GM18868 (cell line): ENCODE results near the gene ZNF281.

ENCODE experiments used
- ATAC-seq: cut with Tn5 transposase; IDR thresholded peaks from one replicate; pipeline ENCODE4 v1.9.1; 2021; ENCODE audit warnings: mild to moderate bottlenecking, moderate library complexity; ENCODE audit not compliant: unreplicated experiment

ZNF281 gene

DNA sequence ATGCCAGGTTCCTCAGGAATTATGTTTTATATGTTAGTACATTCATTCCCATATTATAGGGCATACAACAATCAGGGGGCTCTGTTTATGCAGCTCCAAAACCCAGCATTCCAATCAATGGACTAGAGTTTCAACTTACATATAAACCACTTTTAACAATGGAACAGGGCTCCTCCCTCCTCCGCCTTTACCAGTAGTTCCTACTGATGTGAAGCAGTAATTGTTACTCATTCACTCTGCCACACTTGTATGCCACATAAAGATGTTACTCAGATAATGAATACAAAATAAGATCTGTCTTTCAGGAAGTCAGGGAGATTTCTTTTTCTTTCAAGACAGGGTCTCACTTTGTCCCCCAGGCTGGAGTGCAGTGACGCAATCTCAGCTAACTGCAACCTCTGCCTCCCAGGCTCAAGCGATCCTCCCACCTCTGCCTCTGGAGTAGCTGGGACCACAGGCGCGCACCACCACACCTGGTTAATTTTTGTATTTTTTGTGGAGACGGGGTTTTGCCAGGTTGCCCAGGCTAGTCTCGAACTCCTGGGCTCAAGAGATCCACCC is 17.1 kb downstream of the ZNF281 start:
- no peak for ATAC-seq

DNA sequence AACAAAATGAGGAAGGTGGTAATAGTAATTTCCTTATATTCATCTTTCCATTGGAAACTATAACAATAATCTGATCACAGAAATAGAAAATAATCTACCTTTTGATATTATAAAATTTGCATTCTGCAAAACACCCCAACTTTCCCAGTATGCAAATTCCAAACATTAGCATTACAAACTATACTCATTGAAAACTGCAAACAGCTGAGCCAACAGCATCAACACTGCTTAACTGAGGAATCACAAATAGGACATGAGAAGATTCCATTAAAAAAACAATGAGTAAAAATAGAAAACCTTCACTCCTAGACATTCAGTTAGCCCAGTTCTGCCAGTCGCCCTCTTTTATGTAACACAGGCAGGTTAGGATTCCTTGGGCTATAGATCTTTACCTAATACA is 18.1 kb downstream of the ZNF281 start:
- ATAC-seq, result no peak

DNA sequence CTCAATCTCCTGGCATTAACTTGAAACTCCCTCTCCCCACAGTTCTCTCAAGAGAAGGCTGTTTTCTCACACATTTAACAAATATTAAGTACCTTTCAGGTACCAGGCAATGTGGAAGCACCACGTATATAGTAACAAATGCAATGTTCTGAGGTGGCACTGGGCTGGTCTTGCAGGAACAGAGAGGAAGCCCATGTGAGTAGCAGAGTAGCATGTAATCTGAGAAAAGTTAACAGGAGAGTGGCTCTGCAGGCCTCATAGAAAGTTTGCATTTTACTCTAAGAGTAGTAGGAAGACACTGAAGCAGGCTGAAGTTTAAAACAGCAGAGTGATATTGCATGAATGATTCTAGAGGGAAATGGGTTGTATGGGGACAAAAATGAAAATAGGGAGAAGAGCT is 21.0 kb downstream of the ZNF281 start:
- no peak for ATAC-seq

DNA sequence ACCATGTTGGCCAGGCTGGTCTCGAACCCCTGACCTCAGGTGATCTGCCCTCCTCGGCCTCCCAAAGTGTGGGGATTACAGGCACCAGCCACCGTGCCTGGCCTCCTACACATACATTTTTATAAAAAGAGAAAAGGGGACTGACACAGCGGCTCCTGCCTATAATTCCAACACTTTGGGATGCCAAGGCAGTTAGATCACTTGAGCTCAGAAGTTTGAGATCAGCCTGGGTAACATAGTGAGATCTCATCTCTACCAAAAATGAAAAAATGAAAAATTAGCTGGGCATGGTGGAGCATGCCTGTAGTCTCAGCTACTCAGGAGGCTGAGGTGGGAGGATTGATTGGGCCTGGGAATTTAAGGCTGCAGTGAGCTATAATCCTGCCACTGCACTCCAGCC is 23.4 kb downstream of the ZNF281 start:
- ATAC-seq, result no peak

DNA sequence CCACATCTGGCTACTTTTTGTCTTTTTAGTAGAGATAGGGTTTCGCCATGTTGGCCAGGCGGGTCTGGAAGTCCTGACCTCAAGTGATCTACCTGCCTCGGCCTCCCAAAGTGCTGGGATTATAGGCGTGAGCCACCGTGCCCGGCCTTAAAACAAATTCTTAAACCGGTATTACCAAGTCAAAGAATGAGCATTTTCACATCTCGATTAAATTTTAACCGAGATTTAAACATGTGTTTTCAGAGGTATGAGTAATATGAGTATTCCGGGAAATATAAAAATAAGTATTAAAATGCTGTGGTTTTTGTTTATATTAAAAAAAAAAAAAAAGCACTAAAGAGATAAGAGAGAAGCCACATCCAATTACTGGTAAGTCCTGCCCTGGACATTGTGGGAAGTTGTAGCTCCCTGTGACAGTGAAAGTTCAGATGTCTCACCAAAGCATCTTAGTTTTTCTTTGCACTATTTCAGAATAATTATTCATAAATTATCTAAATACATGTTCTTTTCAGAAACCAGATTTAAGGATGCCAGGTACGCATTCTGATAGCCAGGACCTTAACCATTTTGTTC is 24.9 kb downstream of the ZNF281 start:
- ATAC-seq, result no peak

DNA sequence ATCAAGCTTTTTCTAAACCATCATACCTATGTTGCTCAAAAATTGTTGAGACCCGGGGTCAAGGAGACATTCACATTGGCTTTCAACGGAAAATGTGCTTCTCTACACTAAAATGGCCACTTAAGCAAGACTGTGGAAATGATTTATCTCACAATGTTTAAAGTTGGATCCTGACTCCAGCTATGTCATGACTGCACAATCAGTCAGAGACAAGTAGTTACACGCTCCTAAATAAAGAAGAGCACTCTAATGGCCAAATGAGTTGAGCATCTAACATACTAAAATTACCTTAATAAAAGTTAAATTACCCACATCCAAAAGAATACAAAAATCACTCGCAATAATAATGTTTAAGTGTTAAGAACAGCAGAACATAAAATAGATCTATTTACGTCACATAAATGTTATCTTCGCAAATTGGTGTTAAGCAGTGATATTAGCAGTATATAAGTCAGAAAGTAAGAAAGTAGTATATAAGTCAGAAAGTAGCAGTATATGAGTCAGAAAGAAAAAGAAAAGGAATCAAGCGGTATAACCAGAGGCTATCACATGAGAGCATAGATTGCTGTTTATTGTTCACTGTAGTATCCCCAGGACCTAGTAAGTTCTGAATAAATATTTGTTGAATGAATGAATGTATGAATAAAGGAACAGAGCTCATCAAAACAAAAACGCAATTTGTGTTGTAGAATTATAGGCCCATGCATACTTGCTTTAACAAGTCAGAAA is 28.4 kb downstream of the ZNF281 start:
- peak; percentile 49 for ATAC-seq

DNA sequence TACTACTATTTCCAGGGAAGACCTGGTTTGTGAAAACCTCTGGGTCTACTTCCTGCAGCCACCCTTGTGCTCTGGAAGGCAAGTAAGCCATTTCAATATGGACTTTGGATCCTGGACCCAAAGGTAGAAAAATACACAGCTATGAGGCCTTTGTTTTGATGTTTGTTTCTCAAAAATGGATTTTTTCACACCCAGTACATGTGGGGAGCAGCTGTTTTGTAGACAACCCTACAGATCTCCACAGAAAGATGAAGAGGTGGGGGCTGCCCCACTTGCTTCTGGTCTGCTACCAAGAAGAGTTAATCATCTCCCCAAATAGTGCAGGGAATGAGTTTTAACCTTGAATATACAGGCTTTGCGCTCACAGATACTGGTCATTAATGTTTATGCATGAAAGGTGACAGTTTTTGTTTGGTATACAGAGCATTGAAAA is 29.2 kb downstream of the ZNF281 start:
- peak; percentile 44 for ATAC-seq

DNA sequence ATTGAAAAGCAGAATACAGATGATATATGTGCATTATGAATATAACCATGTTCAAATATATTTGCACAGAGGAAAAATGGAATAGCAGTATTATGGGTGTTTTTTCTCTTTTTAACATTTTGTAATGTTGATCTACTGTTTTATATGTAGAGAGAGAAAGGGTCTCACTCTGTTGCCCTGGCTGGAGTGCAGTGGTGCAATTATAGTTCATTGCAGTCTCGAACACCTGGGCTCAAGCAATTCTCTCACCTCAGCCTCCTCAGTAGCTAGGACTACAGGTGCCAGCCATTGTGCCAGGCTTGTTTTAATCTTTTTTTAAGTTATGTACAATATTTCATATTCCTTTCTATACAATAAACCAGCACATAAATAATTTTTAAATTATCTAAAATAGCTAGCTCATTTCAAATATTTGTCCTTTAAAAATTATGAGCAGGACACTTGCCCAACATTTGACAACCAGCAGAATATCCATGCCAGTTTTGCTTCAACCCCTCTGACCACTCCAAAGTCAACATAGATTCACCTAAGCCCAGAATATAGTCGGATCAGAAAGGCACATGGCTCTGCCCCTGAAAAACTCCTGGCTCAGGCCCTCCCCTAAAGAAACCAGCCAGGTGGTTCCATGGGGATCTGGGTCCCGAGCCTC is 29.8 kb downstream of the ZNF281 start:
- ATAC-seq, result no peak

DNA sequence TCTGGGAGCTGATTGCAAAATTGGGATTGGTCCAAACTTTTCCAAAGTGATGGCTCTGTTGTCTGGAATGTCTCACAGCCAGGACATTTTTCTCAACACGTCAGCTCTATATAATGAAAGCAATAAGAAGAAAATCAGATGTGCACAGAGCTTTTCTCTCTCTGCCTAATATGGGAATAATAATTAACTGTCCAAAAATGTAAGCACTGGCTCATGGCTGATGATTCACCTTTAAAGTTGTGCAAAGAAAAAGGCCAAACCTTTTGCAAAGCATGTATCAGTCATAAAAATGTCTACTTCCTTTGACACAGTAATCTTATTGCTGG is 30.4 kb downstream of the ZNF281 start:
- no peak for ATAC-seq

DNA sequence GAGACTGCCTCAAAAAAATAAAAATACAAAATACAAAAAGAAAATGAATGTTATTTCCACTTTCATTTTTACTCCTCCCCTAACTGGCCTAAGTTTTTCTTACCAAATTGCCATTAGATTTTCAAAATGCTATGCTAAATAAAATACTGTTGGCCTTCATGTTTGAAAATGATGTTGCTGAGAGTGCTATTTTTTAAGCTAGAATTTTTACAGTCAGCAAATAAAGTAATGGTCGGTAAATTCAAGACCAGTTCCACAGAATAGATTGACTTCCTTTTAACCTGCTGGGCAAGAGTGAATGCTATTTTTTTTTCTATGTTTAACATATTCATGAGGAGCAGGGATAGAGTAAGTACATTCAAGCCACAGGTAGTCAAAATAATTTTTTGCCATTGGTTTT is 31.7 kb downstream of the ZNF281 start:
- no peak for ATAC-seq

DNA sequence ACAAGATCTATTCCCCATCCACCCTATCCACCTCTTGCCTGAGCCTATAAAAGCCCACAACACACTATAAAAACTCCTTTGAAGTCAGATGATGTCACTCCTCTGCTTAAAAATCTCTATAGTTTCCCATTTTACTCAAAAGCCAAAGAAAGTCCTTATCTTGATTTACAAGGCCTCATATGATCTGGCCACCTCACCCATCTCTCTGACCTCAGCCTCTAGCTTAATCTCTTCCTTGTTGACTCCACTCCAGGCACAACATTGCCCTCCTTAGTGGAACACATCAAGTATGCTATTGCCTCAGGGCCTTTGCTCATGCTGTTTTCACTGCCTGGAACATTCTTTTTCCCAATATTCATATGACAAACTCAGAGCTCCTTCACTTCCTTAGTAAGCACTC is 33.3 kb downstream of the ZNF281 start:
- ATAC-seq, result no peak

DNA sequence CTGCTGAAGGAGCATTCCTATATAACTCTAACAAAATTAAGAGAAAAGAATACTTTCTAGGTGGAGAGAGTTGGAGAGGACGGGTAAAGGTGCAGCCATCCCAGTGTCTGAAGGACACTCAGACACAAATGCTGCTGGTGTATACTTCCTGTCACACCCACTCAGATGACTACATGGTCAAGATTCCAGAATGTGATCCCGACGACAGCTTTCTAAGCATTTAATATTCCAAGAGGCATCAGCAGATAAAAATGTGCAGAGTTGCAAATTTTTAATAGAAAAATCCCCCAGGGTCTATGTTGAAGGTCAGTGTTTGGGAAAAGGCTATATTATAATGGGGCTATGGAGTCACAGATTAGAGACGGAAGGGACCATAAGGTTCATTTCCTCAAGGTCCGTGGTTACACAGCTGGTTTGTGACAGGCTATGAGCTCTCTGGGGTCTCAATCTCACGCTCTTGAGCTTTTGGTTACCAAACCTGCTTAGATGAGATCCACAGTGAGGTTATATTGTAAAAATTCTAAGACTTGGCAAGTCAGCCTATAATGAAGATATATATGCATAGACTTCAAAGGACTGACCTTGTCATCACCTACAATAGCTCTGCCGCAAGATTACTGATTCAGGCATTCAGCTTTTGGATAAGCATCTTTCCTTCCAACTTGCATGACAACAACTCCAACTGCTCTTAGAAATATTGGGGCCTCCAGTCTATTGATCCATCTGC is 35.1 kb downstream of the ZNF281 start:
- ATAC-seq, result no peak

DNA sequence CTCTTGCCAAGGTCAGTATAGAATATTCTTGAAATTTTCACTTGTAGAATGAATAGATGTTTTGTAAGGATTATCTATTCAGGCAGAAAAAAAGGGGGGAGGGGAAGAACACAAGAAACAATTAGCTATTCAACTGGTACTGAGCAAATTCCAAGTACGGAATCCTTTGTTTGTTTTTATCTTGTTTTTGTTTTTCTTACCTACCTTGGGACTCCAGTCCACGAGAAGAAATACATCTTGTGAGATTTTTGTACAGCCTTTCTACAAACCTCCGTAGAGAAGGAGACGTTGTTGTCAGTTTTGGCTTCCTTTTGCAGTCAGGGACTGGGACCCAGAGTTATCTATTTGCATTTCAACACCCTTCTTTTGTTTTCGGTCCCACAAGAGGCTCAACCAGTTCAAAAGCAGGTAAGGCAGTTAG is 36.0 kb downstream of the ZNF281 start:
- ATAC-seq, result no peak

DNA sequence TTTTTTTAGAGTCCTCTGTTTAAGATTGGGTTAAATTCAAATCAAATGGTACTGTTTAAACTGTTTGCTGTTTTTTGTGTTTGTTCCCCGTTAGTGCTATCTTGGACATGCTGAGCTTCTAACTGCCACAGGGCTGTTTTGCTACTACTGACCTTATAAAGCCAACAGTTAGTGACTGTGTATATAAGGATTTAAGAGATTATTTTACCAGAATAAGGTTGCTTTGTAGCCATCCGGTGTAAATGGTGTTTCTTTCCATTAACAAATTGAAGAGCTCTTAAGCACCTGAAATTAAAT is 37.0 kb downstream of the ZNF281 start:
- no peak for ATAC-seq

DNA sequence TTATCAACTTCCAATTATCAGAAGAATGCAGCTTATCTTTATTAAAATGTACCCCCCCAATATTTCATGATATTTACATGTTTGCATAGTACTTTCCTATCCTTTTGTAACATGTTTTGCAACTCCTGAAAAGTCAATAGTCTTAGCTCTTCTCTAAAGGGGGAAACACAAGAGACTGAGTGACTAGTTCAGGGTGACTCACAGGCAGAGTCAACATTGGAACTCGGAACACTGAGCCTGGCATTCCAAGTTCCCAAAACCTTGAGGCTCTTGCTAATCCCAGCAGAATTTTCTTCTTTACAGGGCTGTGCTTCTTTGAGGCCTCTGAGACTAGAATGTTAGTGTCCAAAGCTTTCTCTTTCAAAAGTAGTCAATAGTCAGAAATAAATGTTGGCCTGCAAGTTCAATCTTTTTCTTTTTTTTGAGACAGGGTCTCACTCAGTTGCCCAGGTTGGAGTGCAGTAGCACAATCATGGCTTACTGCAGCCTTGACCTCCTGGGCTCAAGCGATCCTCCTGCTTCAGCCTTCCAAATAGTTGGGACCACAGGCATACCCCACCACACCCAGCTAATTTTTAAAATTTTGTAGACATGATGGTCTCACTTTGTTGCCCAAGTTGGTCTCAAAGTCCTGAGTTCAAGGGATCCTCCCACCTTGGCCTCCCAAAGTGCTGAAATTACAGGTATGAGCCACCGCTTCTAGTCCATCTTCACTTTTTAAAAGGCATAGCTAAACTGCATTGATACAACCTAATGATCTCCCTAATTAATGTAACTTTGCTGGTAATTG is 37.5 kb downstream of the ZNF281 start:
- ATAC-seq, result no peak

DNA sequence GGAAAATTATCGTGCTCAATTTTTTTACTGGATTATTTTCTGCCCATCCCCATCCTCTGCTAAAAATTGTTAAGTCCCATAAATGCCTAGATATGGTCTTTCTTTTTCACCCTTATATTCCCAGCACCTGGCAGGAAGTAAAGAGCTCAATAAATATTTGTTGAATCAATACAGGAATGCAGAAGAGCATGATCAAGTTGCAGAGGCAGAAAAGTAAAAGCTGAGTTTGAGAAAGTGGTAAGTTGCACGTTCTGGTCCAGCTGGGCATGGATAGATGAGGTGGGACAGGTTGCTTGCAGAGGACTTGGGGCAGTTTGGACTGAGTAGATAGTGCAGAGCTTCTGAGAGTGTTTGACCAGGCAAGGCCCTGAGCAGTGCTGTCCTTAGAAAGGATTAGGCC is 40.1 kb downstream of the ZNF281 start:
- no peak for ATAC-seq

DNA sequence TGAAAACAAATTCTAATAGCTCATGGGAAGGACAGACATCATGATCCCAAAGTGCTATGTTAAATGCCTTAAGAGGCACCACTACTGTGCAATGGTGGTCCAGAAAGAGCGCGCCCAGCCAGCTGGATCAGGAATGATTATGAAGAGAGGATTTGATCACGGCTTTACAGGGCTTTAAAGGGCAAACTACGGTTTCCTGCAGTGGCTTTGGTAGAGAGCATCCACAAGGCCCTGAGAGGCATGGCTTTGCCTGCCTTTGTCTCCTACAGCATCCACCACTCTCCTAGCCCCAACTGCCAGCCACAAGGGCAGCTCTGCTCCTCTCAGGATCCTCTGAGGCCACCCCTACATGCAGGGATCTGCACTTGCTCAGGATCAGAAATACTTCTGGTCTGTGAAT is 40.7 kb downstream of the ZNF281 start:
- no peak for ATAC-seq

DNA sequence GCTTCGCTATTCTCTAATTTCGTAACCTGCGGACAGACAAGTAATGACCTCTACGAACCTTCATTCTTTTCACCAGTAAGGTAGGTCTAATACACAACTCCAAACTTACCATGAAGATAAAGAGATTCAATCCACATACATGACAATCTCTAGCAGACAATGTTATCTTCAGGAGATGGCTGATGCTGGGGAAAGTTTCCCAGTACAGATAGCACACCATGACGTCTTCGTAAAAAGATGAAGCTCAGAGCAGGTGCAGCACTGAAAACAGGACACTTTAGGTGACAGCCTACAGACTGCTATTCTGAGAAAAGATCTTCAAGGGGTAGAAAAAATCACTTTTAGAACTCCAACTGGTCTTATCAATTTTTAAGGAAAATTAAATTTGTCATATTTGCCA is 41.3 kb downstream of the ZNF281 start:
- ATAC-seq, result no peak

DNA sequence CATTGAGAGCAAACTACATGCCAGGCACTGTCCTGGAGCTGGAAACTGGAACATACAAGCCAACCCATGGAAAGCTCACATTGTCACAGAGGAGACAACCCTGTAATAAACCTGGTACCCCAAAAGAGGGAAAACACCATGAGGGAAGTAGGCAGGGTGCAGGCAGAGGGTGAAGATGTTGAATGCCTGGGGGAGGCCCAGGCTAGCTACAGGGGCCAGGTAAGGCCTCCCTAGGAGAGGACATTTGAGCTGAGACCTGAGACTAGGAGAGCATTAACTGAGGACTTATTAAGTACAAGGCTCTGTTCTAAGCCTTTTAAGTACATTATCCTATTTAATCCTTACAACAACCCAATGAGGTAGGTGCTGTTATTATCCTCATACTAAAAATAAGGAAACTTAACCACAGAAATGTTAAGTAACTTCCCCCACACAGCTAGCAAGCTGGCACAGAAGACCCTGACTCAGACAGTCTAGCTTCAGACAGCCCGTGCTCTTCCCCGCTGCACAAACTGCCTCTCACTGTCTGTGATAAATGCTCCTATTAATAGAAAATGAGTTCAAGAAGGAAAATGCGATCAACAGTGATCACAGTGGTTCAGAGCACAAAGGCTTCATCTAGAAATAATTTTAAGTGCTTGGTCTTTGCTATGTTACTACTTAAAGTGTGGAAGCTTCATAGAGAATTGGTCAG is 41.8 kb downstream of the ZNF281 start:
- ATAC-seq, result no peak

DNA sequence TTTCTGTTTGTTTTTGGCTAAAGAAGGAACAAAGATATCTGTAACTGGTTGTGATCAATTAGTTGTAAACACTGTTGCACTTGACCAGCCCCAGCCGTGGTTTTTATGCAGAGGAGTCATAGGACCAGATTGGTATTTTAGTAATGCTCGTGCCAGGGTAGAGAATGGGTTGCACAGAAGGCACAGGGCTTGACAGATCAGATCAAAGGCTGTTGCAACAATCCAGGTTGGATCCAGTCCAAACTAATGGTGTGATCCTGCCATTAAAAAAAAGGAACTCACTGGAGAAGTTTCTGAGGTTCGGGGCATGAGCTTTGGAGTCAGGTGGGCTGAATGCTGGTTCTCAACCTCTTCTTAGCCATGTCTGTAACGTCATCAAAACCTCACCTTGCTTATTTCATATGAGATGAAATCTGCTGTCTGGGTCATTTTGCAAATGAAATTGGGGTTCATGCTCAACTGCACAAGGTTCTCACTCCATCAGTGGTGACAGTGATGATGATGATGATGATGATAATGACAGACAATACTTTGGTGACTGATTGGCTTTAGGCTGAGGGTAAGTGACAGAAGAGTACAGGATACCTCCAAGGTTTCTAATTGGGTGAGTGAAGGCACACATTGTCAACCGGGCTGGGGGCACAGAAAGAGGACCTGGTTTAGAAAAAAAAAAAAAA is 43.1 kb downstream of the ZNF281 start:
- no peak for ATAC-seq
